IMR-90 (cell line): ENCODE measurements around the gene PLGRKT. TPM values are rescaled to one million over a fixed set of nuclear protein-coding genes. Genes with fewer than 3 reads are reported as not detected.

Experiments used
- ATAC-seq: fragments of 200-7000 bp; cut with Tn5 transposase; 2 replicates; pipeline ENCODE4 v1.9.1; 2020; ENCODE audit warnings: low read depth, mild to moderate bottlenecking, moderate library complexity
- BruUV-seq: library from RNA; stranded (reverse); fragments of 400-500 nt; replicated peaks from 2 replicates; lab custom pipeline; 2021; lab: Mats Ljungman, UMichigan
- CTCF ChIA-PET: fragments of 300-600 bp; formaldehyde crosslinking; extraction: SDS; loops from one replicate; lab custom pipeline; 2021; ENCODE audit warnings: antibody characterized with exemption; lab: Yijun Ruan, JAX
- POLR2A ChIA-PET: fragments of 300-600 bp; sonication (Branson Sonifier 250); formaldehyde crosslinking; loops from one replicate; lab custom pipeline; 2022; ENCODE audit warnings: antibody characterized with exemption; ENCODE audit not compliant: unreplicated experiment; lab: Charles Lee
- DNase-seq: peaks from one replicate; pipeline ENCODE4 v3.0.0; 2013
- H2AFZ ChIP-seq: replicated peaks from 2 replicates; pipeline ENCODE3; 2013; ENCODE audit warnings: low read length, mild to moderate bottlenecking; ENCODE audit not compliant: poor library complexity
- H2AK5ac ChIP-seq: 2 replicates; pipeline ENCODE4 v1.6.1; 2013; ENCODE audit warnings: low read depth, low read length, inconsistent platforms
- H2AK9ac ChIP-seq: replicated peaks from 2 replicates; pipeline ENCODE3; 2013; ENCODE audit warnings: mild to moderate bottlenecking, low read depth, low read length, moderate library complexity; ENCODE audit not compliant: poor library complexity
- H2BK120ac ChIP-seq: 2 replicates; pipeline ENCODE4 v1.6.1; 2013; ENCODE audit warnings: low read depth, low read length, inconsistent platforms
- H2BK15ac ChIP-seq: 3 replicates; pipeline ENCODE4 v1.6.1; 2013; ENCODE audit warnings: low read depth, low read length, inconsistent platforms
- H2BK20ac ChIP-seq: 2 replicates; pipeline ENCODE4 v1.6.1; 2013; ENCODE audit warnings: low read depth, mild to moderate bottlenecking, inconsistent platforms, low read length, moderate library complexity
- H2BK5ac ChIP-seq: 2 replicates; pipeline ENCODE4 v1.6.1; 2013; ENCODE audit warnings: mild to moderate bottlenecking, low read depth, low read length, inconsistent platforms; ENCODE audit not compliant: poor library complexity, severe bottlenecking
- H3K14ac ChIP-seq: replicated peaks from 2 replicates; pipeline ENCODE4 v1.6.1; 2013; ENCODE audit warnings: low read depth, low read length, inconsistent platforms
- H3K18ac ChIP-seq: 2 replicates; pipeline ENCODE4 v1.6.1; 2013; ENCODE audit warnings: low read depth, low read length, control low read depth
- H3K23ac ChIP-seq: 2 replicates; pipeline ENCODE4 v1.6.1; 2013; ENCODE audit warnings: low read depth, low read length, inconsistent platforms
- H3K27ac ChIP-seq: 2 replicates; pipeline ENCODE4 v1.5.1; 2013; ENCODE audit warnings: mild to moderate bottlenecking, control low read depth, low read length; ENCODE audit not compliant: insufficient read depth
- H3K27me3 ChIP-seq: 2 replicates; pipeline ENCODE4 v1.6.1; 2013; ENCODE audit warnings: low read length; ENCODE audit not compliant: control insufficient read depth, insufficient read depth
- H3K36me3 ChIP-seq: 2 replicates; pipeline ENCODE4 v1.6.1; 2013; ENCODE audit warnings: low read length, mixed read lengths; ENCODE audit not compliant: control insufficient read depth, insufficient read depth
- H3K4ac ChIP-seq: 2 replicates; pipeline ENCODE4 v1.6.1; 2013; ENCODE audit warnings: low read depth, low read length, inconsistent platforms
- H3K4me1 ChIP-seq: 2 replicates; pipeline ENCODE4 v1.6.1; 2013; ENCODE audit warnings: low read length, mixed read lengths; ENCODE audit not compliant: control insufficient read depth, insufficient read depth
- H3K4me2 ChIP-seq: 2 replicates; pipeline ENCODE4 v1.6.1; 2013; ENCODE audit warnings: low read depth, mild to moderate bottlenecking, control low read depth, low read length, moderate library complexity
- H3K4me3 ChIP-seq: 2 replicates; pipeline ENCODE4 v1.5.1; 2013; ENCODE audit warnings: low read depth, mild to moderate bottlenecking, control low read depth, low read length, moderate library complexity; ENCODE audit not compliant: insufficient read depth
- H3K56ac ChIP-seq: 2 replicates; pipeline ENCODE4 v1.6.1; 2013; ENCODE audit warnings: low read length, inconsistent platforms; ENCODE audit not compliant: insufficient read depth; ENCODE audit errors: extremely low read depth
- H3K79me1 ChIP-seq, 2 experiments: 2 replicates each; pipeline ENCODE4 v1.6.1; 2013; ENCODE audit warnings: low read length in 2 of 2, inconsistent platforms in 1 of 2, low read depth in 1 of 2
- H3K9ac ChIP-seq: 2 replicates; pipeline ENCODE4 v1.6.1; 2013; ENCODE audit warnings: low read depth, low read length, control low read depth
- H3K9me1 ChIP-seq: 2 replicates; pipeline ENCODE4 v1.6.1; 2013; ENCODE audit warnings: low read length, inconsistent platforms; ENCODE audit not compliant: insufficient read depth
- H3K9me3 ChIP-seq: 2 replicates; pipeline ENCODE4 v1.6.1; 2013; ENCODE audit warnings: low read length; ENCODE audit not compliant: control insufficient read depth, insufficient read depth
- H4K20me1 ChIP-seq: 2 replicates; pipeline ENCODE4 v1.6.1; 2013; ENCODE audit warnings: low read length, inconsistent platforms; ENCODE audit not compliant: insufficient read depth
- H4K5ac ChIP-seq: 2 replicates; pipeline ENCODE4 v1.6.1; 2013; ENCODE audit warnings: mild to moderate bottlenecking, low read depth, low read length, control low read depth
- H4K8ac ChIP-seq, 2 experiments: 2 replicates each; pipeline ENCODE4 v1.6.1; 2013; ENCODE audit warnings: low read depth in 2 of 2, low read length in 2 of 2, control low read depth in 1 of 2, inconsistent platforms in 1 of 2
- H4K91ac ChIP-seq: 2 replicates; pipeline ENCODE4 v1.6.1; 2013; ENCODE audit warnings: low read depth, low read length, inconsistent platforms; ENCODE audit not compliant: insufficient read depth
- BHLHE40 ChIP-seq: fragments of 150-350 bp; IDR thresholded peaks from 2 replicates; pipeline ENCODE4 v1.6.1; 2016; ENCODE audit warnings: mild to moderate bottlenecking, low read depth, low read length
- CEBPB ChIP-seq: IDR thresholded peaks from 2 replicates; pipeline ENCODE4 v1.6.1; 2012; ENCODE audit warnings: low read depth, low read length, improper control_type of control experiment
- CHD1 ChIP-seq: IDR thresholded peaks from 2 replicates; pipeline ENCODE4 v1.6.1; 2012; ENCODE audit warnings: low read depth, low read length, improper control_type of control experiment
- ELK1 ChIP-seq: fragments of 150-350 bp; IDR thresholded peaks from 2 replicates; pipeline ENCODE4 v1.6.1; 2016; ENCODE audit warnings: low read depth, mild to moderate bottlenecking, low read length, moderate library complexity, borderline replicate concordance
- FOS ChIP-seq: fragments of 150-350 bp; IDR thresholded peaks from 2 replicates; pipeline ENCODE4 v1.6.1; 2016; ENCODE audit warnings: low read depth, low read length
- MAFK ChIP-seq: IDR thresholded peaks from 2 replicates; pipeline ENCODE4 v1.6.1; 2012; ENCODE audit warnings: low read depth, low read length, improper control_type of control experiment
- MAZ ChIP-seq: IDR thresholded peaks from 2 replicates; pipeline ENCODE4 v1.6.1; 2012; ENCODE audit warnings: low read depth, mild to moderate bottlenecking, low read length, improper control_type of control experiment, moderate library complexity, borderline replicate concordance
- MXI1 ChIP-seq: IDR thresholded peaks from 2 replicates; pipeline ENCODE4 v1.6.1; 2012; ENCODE audit warnings: low read depth, mild to moderate bottlenecking, low read length, moderate library complexity, borderline replicate concordance
- NFE2L2 ChIP-seq: fragments of 150-350 bp; IDR thresholded peaks from 2 replicates; pipeline ENCODE4 v1.6.1; 2016; ENCODE audit warnings: low read depth, mild to moderate bottlenecking, low read length
- POLR2A ChIP-seq: IDR thresholded peaks from 2 replicates; pipeline ENCODE4 v1.6.1; 2012; ENCODE audit warnings: mild to moderate bottlenecking, low read depth, low read length
- RAD21 ChIP-seq: IDR thresholded peaks from 2 replicates; pipeline ENCODE4 v1.6.1; 2012; ENCODE audit warnings: low read length, improper control_type of control experiment
- RCOR1 ChIP-seq: IDR thresholded peaks from 2 replicates; pipeline ENCODE4 v1.6.1; 2012; ENCODE audit warnings: mild to moderate bottlenecking, low read length, improper control_type of control experiment; ENCODE audit not compliant: insufficient replicate concordance
- RFX5 ChIP-seq: IDR thresholded peaks from 2 replicates; pipeline ENCODE4 v1.8.0; 2012; ENCODE audit warnings: low read depth, mild to moderate bottlenecking, low read length, moderate library complexity
- SMC3 ChIP-seq: fragments of 150-350 bp; IDR thresholded peaks from 2 replicates; pipeline ENCODE4 v1.6.1; 2016; ENCODE audit warnings: low read depth, mild to moderate bottlenecking, antibody characterized with exemption, low read length, moderate library complexity
- WGBS, 2 experiments: methylation state at CpG; one replicate each; pipeline versions ENCODE4 v1.1.5 to v1.1.7; 2013; ENCODE audit warnings: missing lambda C conversion rate in 2 of 2; ENCODE audit not compliant: insufficient read length in 1 of 2; ENCODE audit errors: extremely low coverage in 2 of 2; 5-methylcytosine and 5-hydroxymethylcytosine counted together
- dilution Hi-C: fragments of 300-500 bp; cut with HindIII; formaldehyde crosslinking; loops from one replicate; pipeline ENCODE4 v1.14.3; 2018; ENCODE audit warnings: low sequenced_read_pairs; ENCODE audit not compliant: unreplicated experiment
- in situ Hi-C: fragments of 300-500 bp; cut with MboI; formaldehyde crosslinking; loops from 3 replicates; pipeline ENCODE4 v1.14.3; 2019; ENCODE audit warnings: low sequenced_read_pairs, inconsistent platforms, mixed read lengths
- intact Hi-C: fragments of 100-400 bp; cut with micrococcal nuclease; formaldehyde crosslinking; loops from 2 replicates; pipeline ENCODE4 v1.10.0; 2022
- polyA plus RNA-seq, 3 experiments: library from polyadenylated mRNA; depleted of rRNA; stranded (reverse); fragments of >200 nt; gene quantifications; 2 replicates each; pipeline ENCODE4 v1.2.3, GENCODE V29; 2012; ENCODE audit warnings: low replicate concordance in 1 of 3
- total RNA-seq: library from RNA; depleted of rRNA; stranded (reverse); fragments of >200 nt; gene quantifications from 2 replicates; pipeline ENCODE4 v1.2.3, GENCODE V29; 2012
- TF ChIP-seq, protein P1 (sequence below): fragments of 150-350 bp; IDR thresholded peaks from 2 replicates; pipeline ENCODE4 v1.6.1; 2017; ENCODE audit warnings: mild to moderate bottlenecking, antibody characterized with exemption, low read length, low read depth
- TF ChIP-seq, protein P2 (sequence below): conservative IDR thresholded peaks from 2 replicates; pipeline ENCODE4 v1.5.1; 2012; ENCODE audit warnings: mild to moderate bottlenecking, low read depth, low read length, improper control_type of control experiment

Gene PLGRKT
- total and polyA plus RNA-seq, 2 of the 4 experiments (the other 2 are of a cell fraction): 10.8 to 12.7 TPM

DNA sequence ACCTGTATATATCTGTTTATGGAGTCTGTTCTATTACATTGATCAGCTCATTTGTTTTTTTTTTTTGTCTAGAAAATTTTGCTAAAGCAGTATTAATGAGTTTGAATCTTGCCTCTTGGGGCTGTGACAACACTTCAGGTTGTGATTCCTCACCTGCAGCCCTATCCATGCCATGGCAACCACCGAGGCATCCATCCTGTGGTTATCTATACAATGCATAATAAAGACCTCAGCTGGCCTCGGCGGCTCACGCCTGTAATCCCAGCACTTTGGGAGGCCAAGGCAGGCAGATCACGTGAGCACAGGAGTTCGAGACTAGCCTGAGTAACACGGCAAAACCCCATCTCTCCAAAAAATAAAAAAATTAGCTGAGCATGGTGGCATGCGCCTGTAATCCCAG, 44.5 kb upstream of the PLGRKT start:
- no TSS peak for BruUV-seq
- H4K91ac ChIP-seq: no peak overlapping the region
- H2BK15ac ChIP-seq: no peak overlapping the region
- no peak overlapping the region for H2BK120ac ChIP-seq
- H4K5ac ChIP-seq: no peak overlapping the region
- POLR2A ChIA-PET: interaction anchor here (0.6 kb wide), 1 partner anchor 398 kb away, joined by 3 read pairs; no protein-coding TSS in a partner anchor
- H3K27me3 ChIP-seq: no peaks in the 10 kb centered on the region
- H2AK5ac ChIP-seq: no peak overlapping the region
- no peak overlapping the region for H3K56ac ChIP-seq
- ATAC-seq (no peak), DNase-seq (no peak)
- no peak overlapping the region for H2AFZ ChIP-seq
- TF ChIP-seq RCOR1 (no peak), SMC3 (no peak), MXI1 (no peak), ELK1 (no peak), RFX5 (no peak), BHLHE40 (no peak), MAZ (no peak), RAD21 (no peak), POLR2A (no peak), FOS (no peak), MAFK (no peak), CEBPB (no peak), CHD1 (no peak), NFE2L2 (no peak)
- TF ChIP-seq, protein P1, sequence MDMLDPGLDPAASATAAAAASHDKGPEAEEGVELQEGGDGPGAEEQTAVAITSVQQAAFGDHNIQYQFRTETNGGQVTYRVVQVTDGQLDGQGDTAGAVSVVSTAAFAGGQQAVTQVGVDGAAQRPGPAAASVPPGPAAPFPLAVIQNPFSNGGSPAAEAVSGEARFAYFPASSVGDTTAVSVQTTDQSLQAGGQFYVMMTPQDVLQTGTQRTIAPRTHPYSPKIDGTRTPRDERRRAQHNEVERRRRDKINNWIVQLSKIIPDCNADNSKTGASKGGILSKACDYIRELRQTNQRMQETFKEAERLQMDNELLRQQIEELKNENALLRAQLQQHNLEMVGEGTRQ: no peak
- TF ChIP-seq, protein P2, sequence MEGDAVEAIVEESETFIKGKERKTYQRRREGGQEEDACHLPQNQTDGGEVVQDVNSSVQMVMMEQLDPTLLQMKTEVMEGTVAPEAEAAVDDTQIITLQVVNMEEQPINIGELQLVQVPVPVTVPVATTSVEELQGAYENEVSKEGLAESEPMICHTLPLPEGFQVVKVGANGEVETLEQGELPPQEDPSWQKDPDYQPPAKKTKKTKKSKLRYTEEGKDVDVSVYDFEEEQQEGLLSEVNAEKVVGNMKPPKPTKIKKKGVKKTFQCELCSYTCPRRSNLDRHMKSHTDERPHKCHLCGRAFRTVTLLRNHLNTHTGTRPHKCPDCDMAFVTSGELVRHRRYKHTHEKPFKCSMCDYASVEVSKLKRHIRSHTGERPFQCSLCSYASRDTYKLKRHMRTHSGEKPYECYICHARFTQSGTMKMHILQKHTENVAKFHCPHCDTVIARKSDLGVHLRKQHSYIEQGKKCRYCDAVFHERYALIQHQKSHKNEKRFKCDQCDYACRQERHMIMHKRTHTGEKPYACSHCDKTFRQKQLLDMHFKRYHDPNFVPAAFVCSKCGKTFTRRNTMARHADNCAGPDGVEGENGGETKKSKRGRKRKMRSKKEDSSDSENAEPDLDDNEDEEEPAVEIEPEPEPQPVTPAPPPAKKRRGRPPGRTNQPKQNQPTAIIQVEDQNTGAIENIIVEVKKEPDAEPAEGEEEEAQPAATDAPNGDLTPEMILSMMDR: no peak
- H3K14ac ChIP-seq: no peak overlapping the region
- H2AK9ac ChIP-seq: no peak overlapping the region
- dilution Hi-C loops: no loop called here
- H3K9ac ChIP-seq: no peak overlapping the region
- CTCF ChIA-PET: no interaction called here
- no peak overlapping the region for H3K27ac ChIP-seq
- 74% methylated on average over 4 of the region's 8 CpGs; no CpG with 5 or more reads in 1 of the 2 experiments for WGBS, 2 experiments
- H3K79me1 ChIP-seq: no peaks in the 10 kb centered on the region
- in situ Hi-C loops: no loop called here
- no peak overlapping the region for H3K4ac ChIP-seq
- no peaks in the 10 kb centered on the region for H3K4me1 ChIP-seq
- H2BK20ac ChIP-seq: no peak overlapping the region
- no peaks in the 10 kb centered on the region for H3K36me3 ChIP-seq
- H3K4me3 ChIP-seq: no peak overlapping the region
- no peaks in the 10 kb centered on the region for H3K9me3 ChIP-seq
- intact Hi-C loops: no loop called here
- no peak overlapping the region for H4K8ac ChIP-seq
- no peaks in the 10 kb centered on the region; the same call in 1 of the 2 replicates for H3K9me1 ChIP-seq
- no peak overlapping the region for H2BK5ac ChIP-seq
- H3K4me2 ChIP-seq: no peak overlapping the region
- H3K18ac ChIP-seq: no peak overlapping the region
- no peaks in the 10 kb centered on the region for H4K20me1 ChIP-seq
- no peak overlapping the region for H3K23ac ChIP-seq
